Hematopoietic multipotent progenitor cell treated with erythropoietin and hydrocortisone succinate and interleukin-3 and kit ligand, for 4 days (in vitro differentiated cells): ENCODE data around the gene MAMLD1.

ENCODE experiments used
- DNase-seq: peaks from one replicate; pipeline ENCODE4 v3.0.0-alpha.2; 2015

MAMLD1 gene

DNA sequence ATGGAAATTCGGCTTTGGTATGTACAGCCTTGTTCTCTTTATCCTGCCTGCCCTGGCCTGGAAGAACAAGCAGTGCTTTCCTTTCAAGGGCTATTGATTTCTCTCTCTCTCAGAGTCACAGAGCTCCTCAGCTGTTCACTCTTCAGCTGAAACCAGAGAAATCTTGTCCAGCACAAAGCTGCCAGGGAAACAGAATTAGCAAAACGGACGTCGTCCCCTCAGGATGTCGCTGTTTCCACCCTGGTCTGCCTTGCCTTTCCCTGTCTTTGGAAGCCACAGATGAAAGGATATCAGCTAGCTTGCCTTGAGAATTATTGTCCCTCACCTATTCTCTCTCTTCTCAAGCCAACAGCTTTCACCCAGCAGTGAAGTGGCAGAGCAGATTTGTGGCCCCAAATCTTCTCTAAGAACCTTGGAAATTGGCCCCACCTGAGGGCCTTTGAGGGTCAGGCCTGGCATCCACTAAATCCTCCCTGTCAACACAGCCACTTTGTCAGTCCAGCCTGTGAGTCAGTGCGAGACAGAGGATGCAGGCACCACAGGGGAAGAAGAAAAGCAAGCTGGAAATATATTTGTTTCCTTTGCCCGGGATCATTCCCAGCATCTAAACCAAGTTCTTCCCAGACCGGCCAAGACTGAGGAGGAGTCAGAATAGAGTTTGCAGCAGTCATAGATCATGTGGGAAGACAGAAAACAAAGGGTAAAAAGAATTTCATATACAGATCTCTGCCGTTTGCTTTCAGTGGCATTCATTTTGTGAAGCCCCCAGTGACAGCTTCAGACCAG, 141.5 kb downstream of the MAMLD1 start:
- no peak for DNase-seq

DNA sequence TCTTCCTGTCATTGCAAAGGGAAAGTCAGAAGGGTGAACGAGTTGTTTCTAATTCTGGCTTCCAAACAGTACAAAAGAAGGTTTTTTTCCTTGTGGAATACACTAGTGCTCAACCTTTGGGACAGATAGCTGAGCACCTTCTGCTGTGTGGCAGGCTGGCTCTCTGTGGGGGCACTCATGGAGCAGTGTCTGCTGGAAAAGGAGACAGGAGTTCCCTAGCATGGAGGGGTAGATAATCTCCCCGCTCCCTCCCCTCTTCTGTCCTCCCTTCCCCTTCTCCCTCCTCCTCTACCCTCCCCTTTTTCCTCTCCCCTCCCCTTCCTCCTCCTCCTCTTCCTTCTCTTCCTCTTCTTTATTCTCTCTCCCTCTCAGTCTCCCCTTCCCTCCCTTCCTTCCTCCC, 142.9 kb downstream of the MAMLD1 start:
- DNase-seq: no peak

DNA sequence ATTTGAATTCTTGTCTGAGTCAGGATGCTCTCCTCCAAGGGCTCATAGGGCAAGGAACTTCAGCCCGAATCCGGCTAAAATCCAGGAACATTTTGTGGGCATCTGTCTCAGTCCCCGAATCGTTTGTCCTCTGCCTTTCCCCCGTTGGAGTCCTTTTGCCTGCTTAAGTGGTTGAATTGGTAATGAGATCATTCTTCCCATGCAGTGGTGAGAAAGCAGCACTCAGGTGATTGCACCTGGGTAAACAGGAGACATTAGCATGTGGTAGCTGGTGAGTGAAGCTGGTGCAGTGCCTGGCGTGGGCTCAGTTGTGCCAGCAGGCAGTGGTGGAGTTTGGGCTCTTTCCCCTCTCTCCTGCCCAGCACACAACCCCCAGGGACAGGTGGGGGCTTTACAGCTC, 143.4 kb downstream of the MAMLD1 start:
- no peak for DNase-seq

DNA sequence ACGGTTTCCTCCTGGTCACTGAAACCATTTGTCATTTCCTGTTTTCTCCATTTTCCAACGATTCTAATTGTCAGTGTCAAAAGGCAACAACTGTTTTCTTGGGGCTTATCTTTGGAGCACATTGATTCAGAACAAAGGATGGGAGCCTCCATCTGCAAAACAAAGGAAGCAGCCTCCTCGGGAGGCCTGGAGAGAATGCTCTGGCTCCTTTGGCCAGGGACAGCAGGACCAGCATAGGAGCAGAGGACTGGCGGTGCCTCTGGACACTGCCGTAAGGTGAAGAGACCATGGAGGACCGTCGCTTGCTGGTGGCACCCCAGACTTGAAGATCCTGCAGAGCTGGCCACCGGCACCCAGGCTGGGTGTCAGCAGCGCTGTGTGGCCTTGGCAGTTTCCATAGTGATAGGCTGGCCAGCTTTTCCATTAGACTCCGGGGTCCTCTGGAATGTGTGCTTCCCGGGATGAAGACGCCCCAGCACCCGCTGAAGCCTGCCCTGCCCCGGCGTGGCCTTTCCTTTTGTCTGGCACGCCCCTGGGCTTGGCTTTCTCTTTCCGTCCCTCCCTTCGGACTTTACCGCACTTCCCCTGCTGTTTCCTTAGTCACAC, 144.2 kb downstream of the MAMLD1 start:
- peak; percentile 39 for DNase-seq

DNA sequence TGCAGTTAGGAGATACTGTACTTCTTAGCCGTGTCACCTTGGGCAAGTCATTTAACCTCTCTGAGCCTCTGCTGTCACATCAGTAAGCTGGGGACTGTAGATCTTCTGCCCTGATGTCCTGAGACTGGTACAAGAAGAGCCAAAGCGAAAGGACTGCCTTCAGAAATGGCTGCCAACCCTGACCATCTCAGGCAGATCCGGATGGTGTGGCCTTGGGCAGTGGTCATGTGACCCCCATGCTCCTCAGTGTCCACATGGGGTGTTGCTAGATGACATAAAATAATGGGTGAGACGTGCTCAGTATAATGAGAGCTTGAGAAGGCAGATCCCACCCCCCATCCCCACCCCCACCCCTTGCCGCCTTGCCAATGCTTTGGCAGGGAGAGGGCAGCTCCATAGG, 144.9 kb downstream of the MAMLD1 start:
- no peak for DNase-seq

DNA sequence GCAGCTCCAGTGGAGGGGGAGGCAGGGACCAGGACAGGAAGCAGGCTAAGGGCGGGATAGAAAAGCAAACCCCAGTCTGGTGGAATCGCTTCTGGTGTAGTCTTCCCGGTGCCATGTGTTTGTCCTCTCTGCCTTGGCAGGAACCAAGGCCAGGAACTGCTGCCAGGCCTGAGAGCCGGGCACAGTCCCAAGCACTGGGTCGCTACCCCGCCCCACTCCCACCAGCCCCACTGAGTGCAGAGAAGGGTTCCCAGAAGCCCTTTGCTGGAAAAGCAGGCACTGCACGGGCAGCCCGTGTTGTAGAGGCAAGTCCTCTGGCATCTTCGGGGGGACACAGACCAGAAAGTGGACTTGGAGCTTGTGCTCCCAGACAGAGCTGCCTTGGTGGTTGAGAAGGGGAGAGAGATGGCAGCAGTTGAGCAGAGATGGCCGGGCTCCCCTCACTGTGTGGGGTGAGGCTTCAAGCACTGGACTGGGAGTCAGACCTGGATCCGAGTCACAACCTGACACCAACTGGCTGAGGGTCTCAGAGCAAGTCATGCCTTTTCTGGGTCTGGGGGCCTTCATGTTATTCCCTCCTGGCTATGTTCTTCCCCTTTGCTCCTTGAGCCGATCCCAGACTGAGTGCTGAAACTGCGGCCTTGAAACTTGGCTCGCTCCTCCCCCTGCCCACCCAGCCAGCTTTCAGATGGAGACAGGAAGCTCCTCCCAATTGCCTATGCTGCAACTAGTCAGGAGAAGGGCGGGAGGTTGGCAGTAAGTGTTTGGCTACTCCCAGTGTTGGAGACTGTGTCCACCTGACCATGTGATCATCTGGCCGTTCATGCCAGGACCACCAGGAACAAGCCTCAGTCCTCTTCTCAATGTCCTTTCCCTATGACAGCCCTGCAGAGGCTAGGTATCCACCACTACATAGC, 145.6 kb downstream of the MAMLD1 start:
- DNase-seq: no peak

DNA sequence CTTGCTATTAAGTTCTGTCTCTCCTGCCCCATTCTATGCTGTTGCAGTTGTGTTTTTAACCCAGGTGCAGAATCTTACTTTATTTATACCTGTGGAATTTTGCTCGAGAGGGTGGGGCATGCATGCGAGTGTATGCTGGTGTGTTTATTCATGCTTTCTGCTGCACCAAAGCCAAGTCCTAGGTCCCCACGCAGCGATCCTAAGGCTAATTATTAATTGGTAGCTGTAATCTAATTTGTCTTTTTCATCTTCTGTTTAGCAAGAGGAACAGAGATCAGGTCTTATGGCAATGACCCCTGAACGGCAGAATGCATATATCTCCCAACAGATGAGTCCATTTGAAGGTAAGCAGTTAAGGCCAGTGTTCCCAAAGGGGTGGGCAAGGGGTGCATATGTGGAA, 146.6 kb downstream of the MAMLD1 start:
- no peak for DNase-seq

DNA sequence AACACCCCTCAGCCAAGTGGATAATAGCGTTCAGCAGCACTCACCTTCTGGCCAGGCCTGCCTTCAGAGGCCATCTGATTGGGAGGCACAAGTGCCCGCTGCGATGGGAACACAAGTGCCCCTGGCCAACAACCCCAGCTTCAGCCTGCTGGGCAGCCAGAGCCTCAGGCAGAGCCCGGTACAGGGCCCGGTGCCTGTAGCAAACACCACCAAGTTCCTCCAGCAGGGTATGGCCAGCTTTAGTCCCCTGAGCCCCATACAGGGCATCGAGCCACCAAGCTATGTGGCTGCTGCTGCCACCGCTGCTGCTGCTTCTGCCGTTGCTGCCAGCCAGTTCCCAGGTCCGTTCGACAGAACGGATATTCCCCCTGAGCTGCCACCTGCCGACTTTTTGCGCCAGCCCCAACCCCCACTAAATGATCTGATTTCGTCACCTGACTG, 149.4 kb downstream of the MAMLD1 start:
- no peak for DNase-seq

DNA sequence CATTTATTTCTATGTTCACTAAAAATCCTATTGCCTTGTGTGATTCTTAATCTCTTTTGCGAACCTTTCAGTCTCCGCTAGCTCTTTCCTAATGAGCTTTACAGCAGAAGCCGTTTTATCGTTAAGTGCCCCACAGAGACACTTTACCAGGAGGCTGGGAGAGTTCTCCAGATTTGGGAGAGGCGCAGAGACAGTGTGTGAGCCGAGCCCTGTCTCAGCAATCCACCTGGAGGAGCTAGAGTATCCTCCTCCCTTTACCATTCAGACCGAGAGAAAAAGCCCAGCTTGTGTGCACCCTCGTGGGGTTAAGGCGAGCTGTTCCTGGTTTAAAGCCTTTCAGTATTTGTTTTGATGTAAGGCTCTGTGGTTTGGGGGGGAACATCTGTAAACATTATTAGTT, 150.4 kb downstream of the MAMLD1 start:
- no peak for DNase-seq

DNA sequence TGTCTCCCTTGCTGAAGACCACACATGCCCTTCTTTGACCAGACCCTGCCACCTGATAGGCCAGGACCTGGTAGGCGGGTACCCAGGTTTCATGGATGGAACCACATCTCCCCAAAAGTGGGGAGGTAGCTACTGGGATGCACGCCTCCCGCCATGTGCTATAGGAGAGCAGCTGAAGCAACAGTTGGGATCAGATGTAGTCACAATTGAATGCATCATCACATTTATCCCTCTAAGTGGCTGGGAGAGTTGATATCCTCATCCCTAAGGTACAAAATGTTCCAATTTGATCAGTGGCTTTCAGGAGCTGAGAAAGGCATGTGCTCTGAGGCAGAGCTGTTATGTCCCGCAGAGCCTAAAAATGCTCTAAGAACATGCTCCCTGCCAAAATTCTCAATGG, 151.3 kb downstream of the MAMLD1 start:
- no peak for DNase-seq

DNA sequence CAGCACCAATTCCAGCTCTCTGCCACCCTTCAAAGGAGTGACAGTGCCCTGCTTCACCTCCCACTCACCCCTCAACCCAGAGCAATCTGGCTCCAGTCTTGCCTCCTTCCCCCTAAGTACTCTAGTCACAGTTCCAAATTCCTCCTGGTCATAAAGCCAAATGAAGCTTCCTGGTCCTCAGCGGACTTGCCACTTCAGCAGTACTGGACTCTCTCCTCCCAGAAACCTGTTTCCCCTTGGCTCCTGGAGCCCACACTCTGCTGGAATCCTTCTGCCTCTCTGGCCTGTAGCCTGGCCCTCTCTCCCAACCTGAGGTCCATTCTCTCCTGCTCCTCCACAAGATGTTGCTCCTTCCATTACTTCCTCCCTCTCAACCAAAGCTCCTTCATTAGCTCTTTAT, 152.7 kb downstream of the MAMLD1 start:
- no peak for DNase-seq

DNA sequence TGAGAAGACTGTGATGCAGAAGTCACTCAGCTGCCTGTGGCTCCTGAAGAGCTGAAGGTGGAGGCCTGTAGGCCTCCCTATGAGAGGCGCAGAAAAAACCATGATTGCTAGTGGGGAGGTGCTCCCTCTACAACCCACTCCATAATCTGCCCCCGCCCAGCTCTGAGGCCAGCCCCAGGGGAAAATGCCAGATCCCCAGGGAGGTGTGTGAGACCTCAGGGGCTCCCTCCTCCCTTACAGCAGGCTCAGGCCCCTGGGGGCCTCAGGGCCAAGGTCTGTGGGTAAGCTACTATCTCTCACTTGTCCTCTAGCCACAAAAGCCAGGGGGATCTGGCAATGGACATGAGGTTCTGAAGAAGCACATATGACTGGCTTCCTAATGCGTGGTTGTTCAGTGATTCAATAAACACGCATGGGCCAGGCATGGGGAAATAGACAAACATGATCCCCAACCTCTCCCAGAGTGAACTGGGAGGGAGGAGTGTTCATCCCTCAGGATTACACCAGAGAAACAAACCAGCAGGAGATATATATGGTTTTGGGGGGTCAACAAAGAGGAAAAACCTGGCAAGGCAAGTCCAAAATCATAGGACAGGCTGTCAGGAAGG, 154.3 kb downstream of the MAMLD1 start:
- DNase-seq: no peak

DNA sequence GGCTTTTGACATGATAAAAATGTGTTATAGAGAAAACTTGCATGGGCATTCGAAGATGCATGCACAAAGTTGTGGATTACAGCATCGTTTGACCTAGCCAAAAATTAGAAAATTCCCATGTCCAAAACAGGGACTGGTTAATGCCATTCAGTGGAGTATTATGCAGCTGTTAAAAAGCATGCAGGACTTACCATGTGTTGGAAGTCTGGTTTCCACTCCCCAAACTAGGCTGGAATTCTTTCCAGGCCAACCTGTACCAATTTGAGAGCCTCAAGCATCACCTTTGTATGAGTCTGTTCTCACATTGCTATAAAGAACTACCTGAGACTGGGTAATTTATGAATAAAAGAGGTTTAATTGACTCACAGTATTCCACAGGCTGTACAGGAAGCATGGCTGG, 159.4 kb downstream of the MAMLD1 start:
- no peak for DNase-seq

DNA sequence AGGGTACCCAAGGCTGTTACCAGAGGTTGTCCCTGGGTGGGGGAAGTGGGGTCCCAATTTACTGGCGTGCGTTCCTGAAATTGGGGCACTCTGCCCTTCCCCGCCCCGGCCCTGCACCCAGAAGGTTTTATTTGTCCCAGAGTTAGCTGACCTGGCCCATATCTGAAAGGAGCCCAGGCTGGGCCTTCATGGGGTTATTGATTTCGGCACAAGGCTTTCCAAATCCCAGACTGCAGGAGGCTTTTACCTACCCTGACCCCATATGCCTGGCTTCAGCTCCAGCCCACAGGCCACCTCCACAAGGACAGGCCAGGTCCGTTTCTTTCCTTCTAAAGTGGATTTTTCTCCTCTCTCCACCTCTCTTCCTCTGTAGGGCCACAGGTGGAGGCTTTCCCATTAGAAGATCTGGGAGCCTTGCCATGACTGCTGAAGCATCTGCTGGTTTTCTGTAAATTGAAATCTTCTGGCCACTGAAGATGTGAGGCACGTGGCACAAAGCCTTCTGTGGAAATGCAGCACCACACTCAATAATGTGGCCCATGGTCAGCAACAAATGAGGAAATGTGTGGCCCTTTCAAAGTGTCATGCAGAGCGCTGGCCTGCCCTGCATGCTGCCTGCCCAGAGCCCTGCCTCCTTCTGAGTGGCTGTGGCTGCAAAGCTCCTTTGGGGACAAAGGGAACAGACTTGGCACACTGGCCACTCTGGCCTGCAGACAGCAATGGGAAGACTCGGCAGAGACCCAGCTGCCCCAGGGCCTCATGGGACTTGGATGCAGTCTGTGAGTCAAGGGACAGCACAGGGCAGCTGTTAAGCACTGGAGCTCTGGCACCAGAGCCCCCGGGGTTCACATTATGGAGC, 162.2 kb downstream of the MAMLD1 start:
- no peak for DNase-seq

DNA sequence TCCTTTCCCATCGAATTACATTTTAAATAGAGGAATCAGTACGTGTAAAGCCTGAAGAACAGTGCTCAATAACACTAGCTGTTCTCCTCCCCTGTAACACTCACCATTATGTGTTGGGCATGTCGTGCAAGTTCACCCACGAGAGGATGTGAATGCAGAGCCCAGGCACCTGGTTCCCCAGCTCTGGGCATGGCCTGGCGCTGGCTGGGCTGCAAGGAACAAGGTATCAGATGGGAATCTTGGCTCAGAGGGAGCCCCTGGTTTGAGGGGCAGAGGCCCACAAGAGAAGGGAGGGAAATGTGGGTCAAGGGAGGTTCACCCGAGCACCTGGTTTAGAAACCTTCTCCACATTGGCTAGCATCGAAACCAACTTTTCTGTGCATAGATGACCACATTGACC, 163.6 kb downstream of the MAMLD1 start:
- DNase-seq: no peak

DNA sequence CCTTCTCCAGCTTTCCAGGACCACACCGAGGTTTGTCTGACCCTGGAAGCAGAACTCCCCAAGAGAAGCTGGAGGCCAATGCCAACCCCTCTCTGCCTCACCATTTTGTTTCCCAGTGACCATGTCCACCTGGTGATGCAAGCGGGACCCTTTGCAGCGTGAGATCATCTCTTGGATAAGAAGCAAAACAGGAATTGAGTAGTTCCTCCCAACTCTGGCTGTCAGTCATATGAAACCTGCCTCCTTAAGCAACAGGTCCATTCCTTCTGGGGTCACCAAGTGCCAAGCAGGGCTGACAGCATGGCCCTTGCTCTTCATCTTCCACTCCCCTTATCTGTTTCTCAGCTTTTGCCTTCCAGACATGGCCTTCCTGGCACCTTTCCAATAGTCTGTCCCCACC, 164.0 kb downstream of the MAMLD1 start:
- no peak for DNase-seq

DNA sequence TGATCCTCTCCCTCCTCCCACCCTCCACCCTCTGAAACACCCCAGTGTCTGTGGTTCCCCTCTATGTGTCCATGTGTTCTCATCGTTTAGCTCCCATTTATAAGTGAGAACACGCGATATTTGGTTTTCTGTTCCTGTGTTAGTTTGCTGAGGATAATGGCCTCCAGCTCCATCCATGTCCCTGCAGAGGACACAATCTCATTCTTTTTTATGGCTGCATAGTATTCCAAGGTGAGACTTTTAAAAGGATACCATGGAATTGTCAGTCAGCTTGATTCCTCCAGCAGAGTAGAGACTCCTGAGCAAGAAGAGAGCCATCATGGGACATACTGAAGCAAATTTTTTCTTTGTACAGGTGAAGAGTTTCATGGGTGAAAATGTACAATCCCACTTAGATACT, 166.5 kb downstream of the MAMLD1 start:
- DNase-seq: no peak

DNA sequence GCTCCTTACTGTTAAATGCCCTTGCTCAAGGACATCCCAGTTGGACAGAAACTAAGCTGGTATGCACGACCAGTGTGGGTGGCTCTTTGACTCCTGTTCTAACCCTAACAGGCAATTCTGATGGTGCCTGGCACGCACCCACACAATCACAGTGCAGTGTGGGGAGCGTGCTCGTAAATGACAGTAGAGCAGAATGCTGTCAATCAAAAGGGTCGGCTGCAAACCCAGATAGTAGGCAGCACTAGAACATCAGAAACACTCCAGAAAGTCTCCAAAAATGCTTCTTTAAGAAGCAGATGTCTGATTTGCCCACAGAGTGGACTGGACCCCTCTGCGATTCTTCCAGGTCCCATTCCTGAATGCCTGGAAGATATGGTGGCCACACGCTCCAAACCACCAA, 167.7 kb downstream of the MAMLD1 start:
- no peak for DNase-seq

DNA sequence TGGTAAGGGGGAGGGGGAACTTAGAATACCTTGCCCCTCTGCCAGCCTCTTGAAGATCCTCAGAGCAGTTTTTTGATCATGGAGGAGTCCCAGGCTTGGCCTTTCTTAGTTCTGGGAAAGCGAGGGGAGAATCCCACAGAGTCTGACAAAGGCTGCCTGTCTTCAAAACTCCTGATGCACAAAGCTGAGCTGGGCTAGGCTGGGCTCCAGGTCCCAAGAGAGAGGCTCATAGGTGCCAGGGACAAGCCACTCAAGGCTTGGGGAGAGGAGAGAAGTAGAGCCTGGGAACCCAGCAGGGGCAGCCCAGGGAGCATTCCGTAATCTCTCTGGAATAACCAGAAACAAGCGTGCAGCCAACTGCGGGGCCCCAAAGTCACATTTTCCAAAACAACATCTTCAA, 168.3 kb downstream of the MAMLD1 start:
- DNase-seq: no peak

DNA sequence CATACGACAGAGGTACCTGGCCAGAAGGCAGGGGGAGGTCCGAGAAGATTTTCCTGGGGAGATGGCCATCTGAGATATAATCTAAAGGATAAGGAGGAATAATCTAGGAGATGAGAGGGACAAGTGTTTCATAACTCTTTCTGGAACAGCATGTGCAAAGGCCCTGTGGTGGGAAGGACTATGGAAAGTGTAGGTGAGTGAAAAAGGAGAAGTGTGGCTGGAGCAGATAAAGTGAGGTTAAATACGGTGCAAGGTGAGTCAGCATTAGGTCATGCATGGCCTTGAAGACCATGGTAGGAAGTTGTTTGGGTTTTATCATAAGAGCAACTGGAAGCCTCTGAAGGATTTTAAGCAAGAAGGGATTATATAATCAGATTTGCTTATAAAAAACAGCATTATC, 170.7 kb downstream of the MAMLD1 start:
- peak; percentile 13 for DNase-seq

DNA sequence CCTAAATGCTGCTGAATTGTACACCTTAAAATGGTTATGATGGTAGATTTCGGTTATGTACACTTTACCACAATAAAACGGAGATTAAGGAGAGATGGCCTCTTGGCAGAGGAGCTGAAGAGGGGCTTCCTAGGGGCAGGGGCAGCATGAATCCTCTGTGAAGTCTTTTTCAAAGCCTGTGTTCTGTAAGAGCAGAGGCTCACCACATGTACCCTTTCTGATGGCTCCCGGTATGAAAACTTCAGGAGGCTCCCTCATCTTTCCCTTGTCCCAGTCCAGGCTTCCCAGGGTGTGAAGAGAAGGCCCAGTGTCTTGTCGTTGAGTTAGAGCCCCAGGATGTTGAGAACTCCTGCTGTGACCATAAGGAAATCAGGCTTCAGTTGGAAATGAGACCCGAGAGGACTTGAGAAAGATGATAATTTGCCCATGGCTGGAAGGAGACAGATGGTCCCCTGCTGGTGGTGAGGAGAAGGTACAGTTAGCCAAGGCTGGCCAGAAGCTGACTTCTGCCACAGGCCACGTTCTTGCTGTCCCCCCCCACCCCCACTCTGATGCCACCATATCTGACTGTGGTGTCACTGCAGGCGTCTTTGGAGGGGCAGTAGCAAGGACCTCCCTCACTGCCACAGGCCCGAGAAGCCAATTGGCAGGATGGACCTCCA, 173.5 kb downstream of the MAMLD1 start:
- peak; percentile 16 for DNase-seq

DNA sequence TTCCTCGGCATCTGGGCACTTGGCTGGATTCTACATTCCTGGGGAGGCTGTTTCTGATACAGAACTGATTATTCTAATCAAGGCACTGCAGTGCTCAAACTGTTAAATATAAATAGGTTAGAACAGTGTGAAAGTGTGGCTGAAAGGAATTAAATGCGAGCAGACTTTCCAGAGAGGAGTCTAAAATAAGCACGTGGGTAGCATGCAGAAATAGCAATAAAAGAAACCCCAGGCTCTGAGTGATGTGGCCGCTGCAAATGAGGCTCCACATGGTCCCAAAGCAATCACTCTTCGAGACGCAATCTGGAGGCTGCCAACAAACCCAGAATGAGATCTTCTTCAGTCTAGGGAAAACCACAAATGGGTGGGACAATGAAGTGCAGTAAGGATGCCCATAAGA, 174.7 kb downstream of the MAMLD1 start:
- no peak for DNase-seq
